Fibroblast of villous mesenchyme (primary cell): ENCODE measurements around the gene PLXNB2. TPM values are rescaled to one million over a fixed set of nuclear protein-coding genes. Genes with fewer than 3 reads are reported as not detected.

Experiments used
- DNase-seq: peaks from one replicate; pipeline ENCODE4 v3.0.0-alpha.2; 2010; ENCODE audit warnings: low read depth
- H3K4me3 ChIP-seq: 2 replicates; pipeline ENCODE4 v1.5.1; 2011; ENCODE audit warnings: low read depth, mild to moderate bottlenecking, low read length
- CTCF ChIP-seq: IDR thresholded peaks from 2 replicates; pipeline ENCODE4 v1.5.1; 2012; ENCODE audit warnings: low read depth, mild to moderate bottlenecking, low read length; ENCODE audit not compliant: insufficient read depth
- total RNA-seq: library from RNA; depleted of rRNA; stranded (reverse); fragments of >200 nt; gene quantifications from 2 replicates; pipeline ENCODE4 v1.2.3, GENCODE V29; 2012

Gene PLXNB2
- total RNA-seq, 1 donor, result 168 TPM

GRCh38 chr22:50319503-50319951, 12.1 kb upstream of the PLXNB2 start:
- no peak for TF ChIP-seq CTCF
- H3K4me3 ChIP-seq, result no peak overlapping the region
- no peak for DNase-seq

- H3K4me3 ChIP-seq, result no peak overlapping the region
- TF ChIP-seq CTCF, result no peak
These were observed 11.4 kb upstream of the PLXNB2 start for GRCh38 chr22:50318698-50319411.

DNA sequence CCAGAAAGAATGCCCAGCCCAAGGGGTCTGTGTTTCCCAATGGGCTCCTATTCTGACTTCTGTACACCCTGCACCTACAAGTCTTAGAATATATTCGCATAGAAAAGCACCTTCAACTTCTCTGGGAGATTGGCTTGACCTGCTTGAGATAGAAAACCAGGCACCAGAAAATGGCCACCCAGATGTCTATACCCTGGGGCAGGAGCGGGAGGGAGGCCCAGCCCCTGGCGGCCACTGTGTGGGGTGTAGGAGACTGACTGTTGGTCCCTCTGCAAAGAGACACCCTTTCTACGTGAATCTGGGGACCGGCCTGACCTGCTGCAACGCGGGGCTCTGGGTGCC, 10.9 kb upstream of the PLXNB2 start:
- no peak for DNase-seq
- H3K4me3 ChIP-seq, result no peak overlapping the region
- no peak for TF ChIP-seq CTCF

More at GRCh38 chr22:50318698-50319411, 11.4 kb upstream of the PLXNB2 start:
- no peak for DNase-seq

GRCh38 chr22:50317674-50318073, 10.2 kb upstream of the PLXNB2 start:
- TF ChIP-seq CTCF, result no peak
- H3K4me3 ChIP-seq, result no peak overlapping the region
- DNase-seq, result no peak

GRCh38 chr22:50317178-50317577, 9.7 kb upstream of the PLXNB2 start:
- TF ChIP-seq CTCF, result no peak
- no peak overlapping the region for H3K4me3 ChIP-seq
- no peak for DNase-seq

- H3K4me3 ChIP-seq, result no peak overlapping the region
- TF ChIP-seq CTCF, result no peak
- DNase-seq, result no peak
These were observed 8.9 kb upstream of the PLXNB2 start for GRCh38 chr22:50316114-50317065.
